ENCODE measurements around the gene GULP1.

- TF ChIP-seq SMC3 (conservative IDR thresholded peaks at IDR 0.05; ENCODE audit: poor library complexity) (no peak), EZH2 (IDR thresholded peaks at IDR 0.05; ENCODE audit: borderline replicate concordance, insufficient read depth, low read length, poor library complexity, severe bottlenecking) (no peak), POLR2AphosphoS5 (IDR thresholded peaks at IDR 0.05) (no peak), CTCF (IDR thresholded peaks at IDR 0.05; ENCODE audit: poor library complexity, severe bottlenecking) (no peak), REST (IDR thresholded peaks at IDR 0.05; ENCODE audit: borderline replicate concordance) (no peak), RAD21 (conservative IDR thresholded peaks at IDR 0.05) (no peak), EP300 (conservative IDR thresholded peaks at IDR 0.05; ENCODE audit: poor library complexity, severe bottlenecking) (no peak)
Measured at GRCh38 chr2:188441288-188441947, 149.7 kb downstream of the GULP1 start.

Measured in neural cell (in vitro differentiated cells).